ENCODE results near the gene CBLC.
"Not testable (repeated sequence)": the region's sequence is repeated elsewhere in the genome, so short reads cannot be mapped to it uniquely, and the experiment has no call there.

DNA sequence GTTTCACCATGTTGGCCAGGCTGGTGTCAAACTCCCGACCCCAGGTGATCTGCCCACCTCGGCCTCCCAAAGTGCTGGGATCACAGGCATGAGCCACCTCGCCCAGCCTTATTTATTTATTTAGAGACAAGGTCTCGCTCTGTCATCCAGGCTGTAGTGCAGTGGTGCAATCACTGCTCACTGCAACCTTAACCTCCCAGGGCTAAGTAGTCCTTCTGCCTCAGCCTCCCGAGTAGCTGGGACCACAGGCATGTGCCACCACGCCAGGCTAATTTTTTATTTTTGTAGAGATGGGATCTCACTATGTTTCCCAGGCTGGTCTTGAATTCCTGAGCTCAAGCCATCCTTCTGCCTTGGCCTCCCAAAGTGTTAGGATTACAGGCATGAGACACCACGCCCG, 56.7 kb downstream of the CBLC start:
- not testable (repeated sequence) for TF ChIP-seq CHD1 (IDR thresholded peaks at IDR 0.05; ENCODE audit: low read depth, low read length); ZNF24 (IDR thresholded peaks at IDR 0.05); POLR2A (IDR thresholded peaks at IDR 0.05; ENCODE audit: low read depth, low read length)
- TF ChIP-seq, protein P1, sequence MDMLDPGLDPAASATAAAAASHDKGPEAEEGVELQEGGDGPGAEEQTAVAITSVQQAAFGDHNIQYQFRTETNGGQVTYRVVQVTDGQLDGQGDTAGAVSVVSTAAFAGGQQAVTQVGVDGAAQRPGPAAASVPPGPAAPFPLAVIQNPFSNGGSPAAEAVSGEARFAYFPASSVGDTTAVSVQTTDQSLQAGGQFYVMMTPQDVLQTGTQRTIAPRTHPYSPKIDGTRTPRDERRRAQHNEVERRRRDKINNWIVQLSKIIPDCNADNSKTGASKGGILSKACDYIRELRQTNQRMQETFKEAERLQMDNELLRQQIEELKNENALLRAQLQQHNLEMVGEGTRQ (IDR thresholded peaks at IDR 0.05; ENCODE audit: borderline replicate concordance, low read depth, low read length), result not testable (repeated sequence)

Measured in GM12878 (cell line).